Activated CD4-positive, alpha-beta T cell treated with anti-CD3 and anti-CD28 coated beads, Interleukin-2, amount 50 U/mL, for 1 hour (primary cell): ENCODE results near the gene GP1BB.
"Not testable (repeated sequence)": the region's sequence is repeated elsewhere in the genome, so short reads cannot be mapped to it uniquely, and the experiment has no call there.

ENCODE experiments used
- DNase-seq: peaks from one replicate; pipeline ENCODE4 v3.0.0-alpha.2; 2020

Gene GP1BB

GRCh38 chr22:19723232-19723982, at the start of gene GP1BB:
GP1BB (plus strand) TSS chr22:19723539; CDS start chr22:19723570, 31 bp downstream.
- no peak for DNase-seq

- DNase-seq = no peak
Observed at GRCh38 chr22:19673660-19674059, 49.7 kb upstream of the GP1BB start.

- DNase-seq = no peak
Observed at GRCh38 chr22:19674129-19674928, 49.0 kb upstream of the GP1BB start.

GRCh38 chr22:19674929-19675253, 48.4 kb upstream of the GP1BB start:
- no peak for DNase-seq

DNA sequence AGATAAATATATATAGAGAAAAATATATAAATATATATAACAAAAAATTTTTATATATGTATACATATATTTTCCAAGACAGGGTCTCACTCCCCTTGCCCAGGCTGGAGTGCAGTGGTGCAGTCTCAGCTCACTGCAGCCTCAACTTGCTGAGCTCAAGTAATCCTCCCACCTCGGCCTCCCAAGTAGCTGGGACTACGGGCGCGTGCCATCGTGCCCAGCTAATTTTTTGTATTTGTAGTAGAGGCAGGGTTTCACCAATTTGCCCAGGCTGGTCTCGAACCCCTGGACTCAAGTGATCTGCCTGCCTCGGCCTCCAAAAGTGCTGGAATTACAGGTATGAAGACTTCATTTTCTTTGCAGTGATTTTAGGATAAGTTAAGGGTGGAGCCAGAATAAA, 47.9 kb upstream of the GP1BB start:
- DNase-seq = no peak

- not testable (repeated sequence) for DNase-seq
Observed at GRCh38 chr22:19676437-19676836, 46.9 kb upstream of the GP1BB start.

GRCh38 chr22:19678949-19679521, 44.3 kb upstream of the GP1BB start:
- no peak for DNase-seq

GRCh38 chr22:19679522-19680101, 43.7 kb upstream of the GP1BB start:
- peak; percentile 49 for DNase-seq

- no peak for DNase-seq
Observed at GRCh38 chr22:19680287-19680881, 43.0 kb upstream of the GP1BB start.

DNA sequence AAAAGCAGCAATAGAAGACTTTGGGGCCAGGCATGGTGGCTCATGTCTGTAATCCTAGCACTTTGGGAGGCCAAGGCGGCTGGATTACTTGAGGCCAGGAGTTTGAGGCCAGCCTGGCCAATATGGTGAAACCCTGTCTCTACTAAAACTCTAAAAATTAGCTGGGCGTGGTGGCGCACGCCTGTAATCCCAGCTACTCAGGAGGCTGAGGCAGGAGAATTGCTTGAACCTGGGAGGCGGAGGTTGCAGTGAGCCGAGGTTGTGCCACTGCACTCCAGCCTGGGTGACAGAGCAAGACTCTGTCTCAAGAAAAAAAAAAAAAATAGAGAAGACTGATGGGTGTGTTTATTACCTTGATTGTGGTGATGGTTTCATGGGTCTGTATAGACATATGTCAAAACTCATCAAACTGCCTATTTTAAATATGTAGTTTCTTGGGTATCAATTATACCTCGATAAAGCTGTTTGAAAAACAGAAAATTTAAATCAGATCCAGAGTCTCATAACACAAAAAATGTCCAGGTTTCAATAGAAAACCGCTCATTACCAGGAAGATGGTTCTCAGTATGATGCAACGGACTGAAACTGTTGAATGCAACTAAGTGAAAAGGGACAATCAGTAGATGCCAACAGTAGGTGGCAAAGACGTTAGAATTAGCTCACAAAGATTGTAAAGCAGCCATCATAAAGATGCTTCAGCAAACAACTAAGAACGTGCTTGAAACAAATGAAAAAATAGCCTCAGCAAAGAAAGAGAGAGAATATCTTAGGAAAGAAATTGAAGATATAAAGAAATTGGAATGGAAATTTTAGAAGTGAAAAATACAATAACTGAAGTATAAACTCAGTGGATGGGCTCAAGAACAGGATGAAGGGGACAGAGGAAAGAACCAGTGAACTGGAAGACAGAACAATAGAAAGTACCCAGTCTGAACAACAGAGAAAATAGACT, 42.2 kb upstream of the GP1BB start:
- no peak for DNase-seq

DNA sequence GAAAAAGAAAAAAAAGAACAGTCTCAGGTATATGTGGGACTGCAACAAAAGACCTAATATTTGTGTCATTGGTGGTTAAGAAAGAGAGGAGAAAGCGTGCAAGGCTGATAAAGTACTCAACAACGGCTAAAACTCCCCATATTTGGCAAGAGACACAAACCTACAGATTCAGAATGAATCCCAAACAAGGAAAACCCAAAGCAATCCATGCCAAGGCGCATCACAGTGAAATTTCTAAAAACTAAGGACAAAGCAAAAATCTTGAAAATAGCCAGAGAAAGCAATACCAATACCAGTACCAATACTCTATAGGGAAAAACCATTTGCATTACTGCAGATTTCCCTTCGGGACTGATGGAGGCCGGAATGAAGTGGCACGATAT, 41.5 kb upstream of the GP1BB start:
- DNase-seq = no peak

GRCh38 chr22:19686946-19687345, 36.4 kb upstream of the GP1BB start:
- no peak for DNase-seq

DNA sequence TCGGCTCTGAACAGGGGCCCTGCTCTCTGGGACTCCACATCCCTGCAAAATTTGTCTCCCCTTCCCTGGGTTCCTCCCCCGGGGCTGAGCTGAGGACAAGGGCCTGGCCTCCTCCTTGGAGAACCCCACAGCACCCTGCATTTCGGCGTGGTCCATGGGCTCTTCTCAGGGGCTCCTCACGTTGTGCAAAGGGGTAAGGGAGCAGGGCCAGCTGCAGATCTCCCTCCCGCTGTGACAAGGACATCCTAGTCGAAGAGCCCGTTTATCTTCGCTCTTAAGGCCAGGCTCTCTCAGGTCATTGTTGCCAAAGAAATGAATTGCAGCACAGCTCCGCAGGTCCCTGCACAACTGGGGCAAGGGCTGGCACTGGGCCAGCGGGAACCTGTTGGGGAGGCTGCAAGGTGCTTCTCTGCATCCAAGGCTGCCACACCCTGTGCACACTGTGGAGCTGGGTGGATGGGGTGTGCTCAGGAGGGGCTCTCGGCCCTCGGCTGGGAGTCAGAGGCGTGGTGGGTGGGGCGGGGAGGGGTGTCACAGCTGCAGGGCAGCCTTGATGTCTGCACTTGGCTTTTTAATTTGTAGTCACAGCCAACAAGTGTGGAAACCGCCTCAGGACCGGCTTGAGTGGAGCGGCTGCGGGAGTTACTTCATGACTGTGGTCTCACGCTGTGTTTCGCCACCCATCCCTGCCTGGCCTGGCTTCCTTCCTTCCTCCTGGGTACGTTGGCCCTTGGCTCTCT, 35.6 kb upstream of the GP1BB start:
- DNase-seq = no peak

GRCh38 chr22:19688301-19689290, 34.7 kb upstream of the GP1BB start:
- no peak for DNase-seq

- no peak for DNase-seq
Observed at GRCh38 chr22:19689408-19689807, 33.9 kb upstream of the GP1BB start.

GRCh38 chr22:19691007-19691720, 32.2 kb upstream of the GP1BB start:
- DNase-seq = no peak

GRCh38 chr22:19691721-19692341, 31.5 kb upstream of the GP1BB start:
- no peak for DNase-seq

DNA sequence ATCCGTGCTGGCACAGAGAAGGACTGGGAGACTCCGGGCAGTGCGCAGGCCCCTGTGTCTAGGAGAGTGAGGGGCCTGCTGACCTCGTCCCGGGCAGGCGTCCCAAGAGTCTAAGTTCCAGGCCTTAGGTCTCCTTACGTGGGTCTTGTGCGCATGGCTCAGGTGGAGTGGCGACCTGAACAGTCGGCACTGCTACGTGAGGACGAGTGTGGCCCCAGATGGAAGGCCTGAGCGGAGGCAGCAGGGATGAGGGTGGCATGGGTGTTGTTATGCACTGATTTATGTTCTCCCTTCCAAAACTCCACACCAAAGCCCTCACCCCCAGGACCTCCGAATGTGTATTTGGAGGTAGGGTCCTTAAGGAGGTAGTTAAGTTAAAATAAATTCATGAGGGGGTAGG, 29.8 kb upstream of the GP1BB start:
- DNase-seq = no peak
